GM18499 (cell line): ENCODE measurements around the gene GPC1.

Source experiments
- ATAC-seq: cut with Tn5 transposase; IDR thresholded peaks from one replicate; pipeline ENCODE4 v1.9.1; 2021; ENCODE audit warnings: moderate number of reproducible peaks; ENCODE audit not compliant: insufficient read depth, unreplicated experiment

GPC1 gene

DNA sequence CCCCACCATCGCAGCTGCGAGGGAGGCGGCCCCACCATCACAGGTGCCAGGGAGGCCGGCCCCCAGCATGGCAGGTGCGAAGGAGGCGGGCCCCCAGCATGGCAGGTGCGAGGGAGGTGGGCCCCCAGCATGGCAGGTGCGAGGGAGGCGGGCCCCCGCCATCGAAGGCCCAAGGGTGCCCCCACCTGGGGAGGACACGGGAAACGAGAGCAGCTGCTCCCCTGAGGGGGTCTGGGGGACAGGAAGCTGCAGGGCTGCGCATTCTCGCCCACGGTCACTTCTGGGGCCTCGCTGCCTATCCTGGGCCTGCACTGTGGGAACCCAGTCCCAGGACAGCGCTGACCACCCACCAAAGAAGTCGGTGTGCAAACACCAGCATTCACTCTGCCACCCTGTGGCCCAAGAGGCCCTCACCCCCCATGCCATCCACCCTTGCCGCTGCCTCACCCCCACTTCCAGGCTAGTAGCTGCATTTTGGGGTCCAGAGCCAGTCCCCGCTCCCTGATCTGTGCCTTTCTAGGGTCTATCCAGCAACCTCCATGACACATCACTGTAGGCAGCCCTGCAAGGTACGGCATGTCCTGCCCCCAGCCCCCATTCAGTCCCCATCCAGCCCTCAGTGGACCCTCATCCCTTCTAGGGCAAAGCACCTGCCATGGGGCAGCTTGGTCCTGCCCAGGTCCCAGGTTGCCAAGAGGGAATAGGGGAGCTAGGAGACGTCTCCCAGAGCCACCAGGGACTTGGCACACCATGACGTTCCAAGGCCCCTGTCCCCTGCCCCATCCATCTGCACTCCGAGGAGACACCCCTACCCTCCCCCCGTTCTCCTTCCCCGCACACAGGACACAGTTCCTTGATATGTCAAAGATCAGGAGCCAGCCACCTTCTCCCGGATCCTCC lies 24.0 kb upstream of the GPC1 start:
- ATAC-seq: no peak

DNA sequence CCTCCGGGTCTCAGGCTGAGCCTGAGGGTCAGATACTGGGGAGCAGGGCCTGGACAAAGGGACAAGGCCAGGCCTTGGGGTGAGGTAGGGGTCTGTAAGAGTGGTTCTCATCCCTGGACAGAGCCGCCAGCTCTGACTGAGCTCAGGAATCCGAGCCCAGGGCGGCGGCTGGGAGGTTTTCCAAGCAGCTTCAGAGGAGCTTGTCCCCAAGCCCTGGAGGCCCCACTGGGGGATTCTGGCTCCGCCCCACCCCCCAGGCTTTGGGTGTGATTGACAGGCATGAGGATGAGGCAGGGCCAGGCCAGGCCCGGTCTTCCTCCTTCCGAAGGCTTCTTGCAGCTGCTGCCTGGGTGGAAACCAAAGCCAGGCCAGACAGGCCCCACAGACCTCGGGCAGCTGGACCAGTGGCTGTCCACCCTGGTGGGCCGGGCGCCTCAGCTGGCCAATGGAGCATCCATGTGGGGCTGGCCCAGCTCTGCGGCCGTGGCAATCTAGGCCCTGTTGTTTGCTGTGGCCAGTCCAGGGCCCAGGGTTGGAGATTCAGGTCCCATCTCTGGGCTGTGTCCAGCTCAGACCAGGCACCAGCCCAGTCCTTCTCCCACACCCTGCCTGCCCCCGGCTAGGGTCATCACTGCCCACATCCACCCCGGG lies 23.1 kb upstream of the GPC1 start:
- ATAC-seq: no peak

DNA sequence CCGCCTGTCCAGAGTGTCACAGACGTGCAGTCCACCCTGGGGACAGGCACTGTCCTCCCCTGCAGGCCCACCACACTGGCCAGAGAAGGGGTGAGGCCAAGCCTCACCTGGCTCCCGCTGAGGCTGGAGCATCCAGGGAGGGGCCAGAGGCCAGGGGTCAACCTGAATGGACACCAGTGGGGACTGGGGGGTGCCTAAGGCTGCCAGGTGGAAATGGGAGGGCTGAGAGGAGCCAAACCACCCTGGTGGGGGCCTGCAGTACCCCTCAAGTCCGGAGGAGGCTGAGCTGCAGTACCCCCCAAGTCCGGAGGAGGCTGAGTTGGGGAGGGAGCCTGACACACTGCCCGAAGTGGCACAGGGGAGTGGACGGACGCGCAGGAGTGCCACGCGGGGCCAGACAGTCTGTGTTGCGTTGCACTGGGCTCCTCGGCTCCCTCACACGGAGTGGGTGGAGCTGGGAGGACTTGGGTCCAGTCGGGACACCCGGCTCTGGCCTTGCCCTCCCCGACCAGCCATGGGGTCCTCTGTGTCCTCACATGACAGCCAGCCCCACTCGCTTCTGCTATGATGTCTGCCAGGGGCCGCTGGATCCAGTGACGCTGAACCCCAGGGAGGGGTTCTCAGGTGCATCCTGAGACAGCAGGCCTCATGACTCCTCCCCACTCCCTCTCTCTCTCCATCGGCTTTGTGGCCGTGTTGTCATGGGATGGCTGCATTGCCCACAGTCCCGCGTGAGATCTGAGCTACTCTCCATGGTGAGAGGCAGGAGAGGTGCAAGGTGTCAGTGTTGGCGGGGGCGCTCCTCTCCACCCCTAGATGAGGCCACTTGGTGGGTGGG lies 22.3 kb upstream of the GPC1 start:
- no peak for ATAC-seq

DNA sequence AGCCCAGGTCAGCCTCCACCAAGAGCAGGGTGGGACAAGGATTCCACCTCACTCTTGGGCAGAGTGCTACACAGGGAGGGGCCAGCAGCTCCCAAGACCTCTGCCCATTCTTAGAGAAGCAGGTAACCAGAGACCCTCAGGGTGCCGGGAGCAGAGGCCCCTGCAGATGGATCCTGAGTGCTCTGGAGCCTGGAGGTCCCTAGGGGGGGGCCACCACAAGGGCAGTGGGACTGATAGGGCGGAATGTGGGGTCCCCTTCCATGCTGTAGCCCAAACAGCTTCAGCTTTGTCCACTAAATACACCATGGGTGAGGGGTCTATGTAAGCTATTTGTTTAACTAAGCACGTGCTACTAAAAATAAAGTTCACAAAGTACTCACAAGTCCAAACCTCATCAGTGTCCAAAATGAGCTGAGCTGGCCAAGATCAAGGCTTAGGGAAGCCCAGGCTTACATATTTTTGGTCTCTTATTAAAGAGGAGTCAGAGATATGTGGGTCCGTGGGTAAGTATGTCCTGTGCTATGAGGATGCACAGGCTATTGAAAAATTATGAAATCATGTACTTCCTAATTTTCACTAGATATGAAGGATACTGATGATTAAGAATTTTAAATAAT lies 21.5 kb upstream of the GPC1 start:
- ATAC-seq: no peak

DNA sequence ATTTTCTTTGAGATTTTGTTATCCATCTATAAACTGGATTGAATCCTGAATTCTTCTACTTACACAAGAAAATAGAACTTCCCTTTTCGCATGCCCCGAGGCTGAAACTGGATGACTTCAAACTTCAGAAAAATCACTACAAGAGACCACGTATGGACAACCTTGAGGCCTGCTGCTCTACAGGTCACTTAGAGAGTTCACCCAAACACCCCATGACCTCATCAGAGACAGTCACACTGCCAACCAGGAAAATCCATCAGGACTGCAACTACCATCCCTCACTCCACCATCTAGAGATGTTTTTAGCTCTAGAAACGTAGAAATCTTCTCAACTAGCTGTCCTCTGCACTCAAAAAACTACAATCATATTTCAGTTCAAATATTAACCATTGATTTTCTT lies 18.6 kb upstream of the GPC1 start:
- no peak for ATAC-seq

DNA sequence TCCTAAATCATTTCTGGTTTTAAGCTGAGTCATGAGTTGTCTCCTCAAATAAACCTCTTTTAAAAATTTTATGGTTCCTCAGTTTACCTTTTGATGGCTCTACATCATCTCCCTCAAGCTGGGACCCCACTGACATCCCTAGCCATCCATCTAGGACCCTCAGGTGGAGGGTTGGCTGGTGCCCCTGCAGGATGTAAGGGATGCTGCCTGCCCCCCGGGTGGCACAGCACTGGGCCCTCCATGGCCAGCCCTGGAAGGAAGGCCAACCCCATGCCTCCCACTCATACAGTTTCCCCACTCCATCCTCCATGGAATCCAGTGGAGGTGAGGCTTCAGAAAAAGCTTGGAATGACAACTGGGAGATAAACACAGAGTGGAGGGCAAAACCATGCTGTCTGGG lies 17.2 kb upstream of the GPC1 start:
- no peak for ATAC-seq

DNA sequence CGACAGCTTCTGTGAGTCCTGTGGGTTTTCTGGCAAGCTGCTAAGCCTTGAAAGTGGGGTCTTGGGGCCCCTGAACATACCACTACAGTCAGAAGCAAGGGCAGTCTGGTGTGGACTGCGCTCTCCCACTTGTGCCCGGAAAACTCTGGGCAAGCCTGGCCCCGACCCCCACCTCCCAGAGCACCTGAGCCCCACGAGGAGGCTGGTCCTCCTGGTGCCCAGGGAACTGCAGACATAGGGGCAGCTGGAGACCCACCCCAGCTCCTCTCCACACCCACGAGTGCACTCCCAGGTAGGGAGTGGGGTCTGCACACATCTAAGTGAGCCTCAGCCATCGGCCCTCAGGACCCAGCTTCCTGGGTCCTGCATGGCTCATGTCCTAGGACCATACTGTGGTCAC lies 16.2 kb upstream of the GPC1 start:
- ATAC-seq: no peak

DNA sequence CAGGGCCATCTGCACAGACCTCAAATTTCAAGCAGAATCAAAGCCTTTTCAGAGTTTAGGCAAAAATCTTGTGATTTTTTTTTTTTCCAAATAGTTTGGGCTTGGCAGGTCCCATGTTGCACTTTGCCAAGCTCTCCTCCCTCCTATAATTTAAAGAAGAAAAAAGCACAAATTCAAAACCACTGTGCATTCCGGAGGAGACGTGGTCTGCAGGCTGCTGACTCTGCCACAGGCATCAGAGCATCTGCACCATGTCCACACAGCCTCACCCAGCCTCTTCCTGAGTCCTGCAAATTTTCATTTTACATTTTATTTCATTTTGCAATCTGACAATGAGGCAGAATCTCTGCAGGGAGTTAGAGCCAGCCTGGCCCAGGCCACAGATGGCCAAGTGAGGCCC lies 15.7 kb upstream of the GPC1 start:
- ATAC-seq: no peak

DNA sequence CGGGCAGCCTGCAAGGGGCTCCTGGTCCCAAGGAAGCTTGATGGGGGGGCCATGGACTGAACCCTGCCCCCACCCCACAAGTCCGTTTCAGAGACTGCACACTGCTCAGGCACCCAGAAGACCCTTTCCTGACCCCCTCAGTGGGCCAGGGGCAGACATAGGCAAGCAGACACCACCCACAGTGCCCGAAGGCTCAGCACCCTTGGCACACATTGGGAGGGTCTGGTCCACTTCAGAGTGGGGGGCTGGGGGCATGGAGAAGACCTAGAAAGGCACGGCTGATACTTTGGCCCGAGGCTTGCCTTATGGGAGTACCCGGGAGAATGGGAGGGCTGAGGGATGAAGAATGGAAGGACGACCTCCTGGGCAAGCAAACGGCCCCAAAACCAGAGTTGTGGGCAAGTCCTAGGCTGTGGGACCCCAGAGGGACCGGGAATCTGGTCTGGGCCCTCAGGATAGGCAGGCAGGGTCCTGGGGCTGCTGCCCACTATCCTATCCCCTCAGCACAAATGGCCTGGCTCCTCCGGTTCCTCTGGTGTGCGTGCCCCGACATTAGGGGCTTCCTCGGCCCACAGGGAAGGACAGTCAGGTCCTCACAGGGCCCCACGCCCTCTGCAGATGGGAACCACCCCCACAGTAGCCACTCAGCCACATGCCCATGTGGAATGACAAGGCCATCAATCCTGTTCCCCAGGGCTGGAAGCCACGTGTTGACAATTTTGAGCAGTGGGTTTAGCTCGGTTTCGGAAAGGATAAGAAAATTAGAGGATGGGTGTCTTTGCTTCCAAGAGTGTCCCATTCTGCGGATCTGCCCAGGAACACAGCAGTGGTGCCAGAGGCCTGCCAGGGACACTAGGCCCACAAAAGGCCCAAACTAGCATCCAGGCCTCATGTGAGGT lies 15.0 kb upstream of the GPC1 start:
- ATAC-seq: no peak

DNA sequence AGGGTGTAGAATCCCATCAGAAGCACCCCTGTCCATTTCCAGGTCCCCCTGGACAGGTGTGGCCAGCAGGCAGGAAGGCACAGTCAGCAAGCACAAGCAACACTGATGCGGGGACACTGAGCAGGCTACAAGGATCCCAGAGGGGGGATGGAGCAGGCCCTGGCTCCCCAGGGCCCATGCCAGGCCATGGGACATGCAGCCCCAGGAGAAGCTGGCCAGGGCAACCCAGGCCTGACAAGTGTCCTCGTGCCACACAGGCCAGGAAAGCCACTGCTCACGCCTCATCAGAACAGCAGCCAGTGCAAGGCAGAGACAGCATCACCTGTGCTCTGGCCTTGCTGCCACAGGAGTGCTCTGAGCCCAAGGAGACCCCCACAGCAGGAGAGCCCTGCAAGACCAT lies 14.1 kb upstream of the GPC1 start:
- ATAC-seq: no peak

DNA sequence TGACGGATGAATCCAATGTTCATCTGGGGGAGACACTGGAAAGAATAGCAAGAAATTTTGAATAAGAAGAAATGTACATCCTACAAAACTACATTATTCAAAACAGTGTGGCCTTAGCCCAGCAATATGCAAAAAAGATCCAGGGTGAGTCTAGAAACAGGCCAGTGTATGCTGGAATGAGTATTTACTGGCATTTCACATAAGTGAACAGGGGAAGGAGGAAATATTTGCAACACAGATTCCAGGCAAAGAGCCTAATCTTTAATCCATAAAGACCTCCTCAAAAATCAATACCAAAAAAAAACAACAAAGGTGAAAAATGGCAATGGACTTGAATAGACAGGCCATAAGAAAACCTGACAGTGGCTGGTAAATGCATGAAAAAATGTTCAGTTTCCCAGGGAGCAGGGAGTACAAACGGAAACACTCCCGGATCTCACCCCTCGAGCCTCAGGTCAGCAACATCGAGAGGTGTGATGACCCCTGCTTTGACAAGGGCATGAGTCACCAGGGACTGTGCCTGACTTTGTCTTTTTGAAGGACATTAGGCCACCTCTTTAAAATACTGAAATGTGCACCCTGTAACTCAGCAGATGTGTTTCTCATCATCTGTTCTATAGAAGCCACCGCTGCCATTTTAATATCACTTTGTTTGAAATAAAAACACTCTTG lies 12.7 kb upstream of the GPC1 start:
- no peak for ATAC-seq

DNA sequence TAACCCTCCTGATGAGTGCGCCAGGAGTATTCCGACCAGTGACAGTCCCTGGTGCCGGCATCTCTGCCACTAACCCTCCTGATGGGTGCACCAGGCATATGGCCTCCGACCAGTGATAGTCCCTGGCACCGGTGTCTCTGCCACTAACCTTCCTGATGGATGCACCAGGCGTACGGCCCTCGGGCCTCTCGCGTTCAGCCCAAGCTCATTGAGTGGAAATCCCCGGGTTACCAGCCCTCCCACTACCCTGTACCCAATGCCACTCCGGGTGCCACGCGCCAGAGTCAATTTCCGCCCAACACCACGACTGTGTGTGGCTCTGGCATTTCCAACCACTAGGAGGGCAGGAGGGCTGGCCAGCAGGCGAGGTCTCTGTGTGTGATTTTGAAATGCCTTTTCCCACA lies 11.7 kb upstream of the GPC1 start:
- ATAC-seq: no peak

DNA sequence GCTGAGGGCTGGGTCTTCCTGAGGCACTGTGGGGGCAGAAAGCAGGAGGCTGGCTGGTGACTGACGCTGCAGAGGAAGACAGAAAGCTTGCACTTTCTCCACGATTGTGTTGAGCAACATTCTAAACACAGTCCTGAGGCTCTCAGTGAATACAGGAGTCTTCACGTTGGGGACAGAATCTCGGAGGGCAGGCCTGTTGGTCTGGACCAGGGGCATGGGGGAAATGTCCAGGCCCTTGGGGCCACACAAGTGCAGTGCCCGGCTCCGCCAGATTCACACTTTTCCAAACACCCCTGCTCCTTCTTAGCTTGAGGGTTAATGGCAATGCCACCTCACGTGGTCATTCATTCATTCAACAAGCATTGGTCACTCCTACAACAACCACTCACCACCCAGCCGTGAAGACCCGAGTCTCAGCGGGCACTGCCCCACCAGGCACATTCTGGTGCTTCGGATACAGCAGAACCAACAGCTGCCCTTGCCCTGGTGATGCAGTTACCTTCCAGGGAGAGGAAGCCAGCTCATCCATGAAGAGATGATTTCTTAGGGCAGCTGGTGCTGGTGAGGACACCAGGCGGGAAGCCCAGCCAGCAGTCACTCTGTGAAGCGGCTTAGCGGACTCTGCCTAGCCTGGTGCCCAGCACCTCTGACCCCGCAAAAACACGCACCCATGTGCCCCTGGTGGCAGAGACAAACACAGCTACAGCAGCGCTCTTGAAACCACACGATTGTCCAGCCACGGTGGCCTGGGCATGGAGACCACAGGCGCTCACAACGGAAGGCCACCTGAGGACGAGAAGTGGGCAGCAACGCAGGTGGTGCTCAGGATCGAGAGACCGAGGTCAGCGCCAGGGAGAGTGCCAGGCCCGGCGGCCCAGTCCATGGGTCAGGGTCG lies 10.9 kb upstream of the GPC1 start:
- no peak for ATAC-seq

DNA sequence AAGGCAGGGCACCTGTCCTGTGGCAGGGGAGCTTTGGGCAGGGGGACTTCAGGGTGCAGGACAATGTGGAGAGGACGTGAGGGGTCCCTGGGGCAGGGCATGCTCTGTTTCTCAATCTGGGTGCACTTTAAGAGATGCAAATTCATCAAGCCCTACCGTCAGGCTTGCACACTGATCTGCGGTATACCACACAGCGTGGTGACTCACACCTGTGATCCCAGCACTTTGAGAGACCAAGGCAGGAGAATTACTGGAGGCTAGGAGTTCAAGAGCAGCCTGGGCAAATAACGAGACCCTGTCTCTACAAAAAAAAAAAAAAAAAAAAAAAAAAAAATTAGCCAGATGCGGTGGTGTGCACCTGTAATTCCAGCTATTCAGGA lies 10.2 kb upstream of the GPC1 start:
- no peak for ATAC-seq

DNA sequence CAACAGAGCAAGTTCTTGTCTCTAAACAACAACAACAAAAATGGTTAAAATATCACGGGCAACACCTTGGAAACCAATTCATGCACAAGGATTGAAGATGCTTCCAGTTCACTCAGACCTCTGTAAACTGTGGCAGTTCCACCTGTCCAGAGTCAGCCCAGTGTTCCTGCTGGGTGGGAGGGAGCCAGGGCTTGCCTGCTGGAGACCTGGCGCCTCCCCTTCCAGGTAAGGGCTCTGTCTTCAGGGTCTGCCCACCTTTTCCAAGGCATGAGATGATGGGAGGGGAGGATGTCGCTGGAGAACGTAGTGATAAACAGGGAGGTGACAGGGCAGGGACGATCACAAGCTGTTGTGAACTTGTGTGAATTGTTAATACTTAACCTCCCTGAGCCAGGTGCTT lies 9.8 kb upstream of the GPC1 start:
- ATAC-seq: no peak

DNA sequence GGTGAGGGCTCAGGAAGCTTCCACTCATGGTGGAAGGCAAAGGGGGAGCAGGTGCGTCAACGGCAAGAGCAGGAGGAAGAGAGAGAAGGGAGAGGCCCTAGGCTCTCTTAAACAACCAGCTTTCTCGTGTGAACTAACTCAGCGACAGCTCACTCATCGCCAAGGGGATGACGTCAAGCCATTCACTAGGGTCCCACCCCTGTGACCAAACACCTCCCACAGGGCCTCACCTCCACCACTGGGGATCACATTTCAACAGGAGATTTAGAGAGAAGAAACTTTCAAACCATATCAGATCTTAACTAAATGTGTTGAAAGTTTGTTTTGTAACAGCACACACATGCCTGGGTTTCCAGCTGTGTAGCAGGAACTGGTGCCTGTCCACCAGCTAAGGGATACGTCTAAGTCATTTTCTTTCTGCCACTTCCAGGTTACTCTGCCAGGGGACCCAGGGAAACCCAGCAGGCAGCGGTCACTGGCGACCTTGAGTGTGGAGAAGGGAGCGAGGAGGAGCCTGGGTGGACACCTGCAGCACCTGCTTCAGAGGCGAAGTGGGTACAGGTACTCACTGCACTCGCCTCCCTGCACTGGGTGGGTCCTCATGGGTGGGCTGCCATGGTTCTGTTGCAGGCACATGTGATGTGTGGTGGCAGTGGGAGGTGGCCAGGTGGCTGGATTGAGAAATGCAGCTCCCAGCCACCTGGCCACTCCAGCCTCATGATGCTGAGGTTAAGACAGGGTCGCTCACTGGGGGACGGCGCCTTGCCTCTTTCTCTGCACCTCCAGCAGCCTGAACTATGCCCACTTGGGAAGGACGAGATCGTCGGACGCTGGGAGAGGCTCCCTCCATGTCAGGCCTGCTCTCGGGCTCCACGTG lies 8.4 kb upstream of the GPC1 start:
- no peak for ATAC-seq

DNA sequence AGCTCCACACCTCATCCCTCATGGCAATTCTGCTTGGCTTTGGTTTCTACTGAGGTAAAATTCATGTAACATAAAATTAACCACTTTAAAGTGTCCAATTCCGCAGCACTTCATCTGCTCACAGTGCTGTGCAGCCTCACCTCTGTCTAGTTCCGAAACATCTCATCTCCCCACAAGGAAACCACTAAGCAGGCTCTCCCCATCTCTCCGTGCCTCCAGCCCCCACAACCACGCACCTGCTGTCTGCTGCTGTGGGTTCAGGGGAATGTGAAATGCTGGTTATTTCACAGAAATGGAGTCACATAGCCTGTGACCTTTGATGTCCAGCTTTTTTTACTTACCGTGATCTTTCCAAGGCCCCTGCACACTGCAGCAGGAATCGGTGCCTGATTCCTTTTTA lies 7.7 kb upstream of the GPC1 start:
- no peak for ATAC-seq
